ENCODE data around the gene FGF11. TPM values are rescaled to one million over a fixed set of nuclear protein-coding genes. Genes with fewer than 3 reads are reported as not detected.

FGF11 gene
- total and polyA plus RNA-seq, 12 donors: 10.2 to 76.7 (median 22.2) TPM

DNA sequence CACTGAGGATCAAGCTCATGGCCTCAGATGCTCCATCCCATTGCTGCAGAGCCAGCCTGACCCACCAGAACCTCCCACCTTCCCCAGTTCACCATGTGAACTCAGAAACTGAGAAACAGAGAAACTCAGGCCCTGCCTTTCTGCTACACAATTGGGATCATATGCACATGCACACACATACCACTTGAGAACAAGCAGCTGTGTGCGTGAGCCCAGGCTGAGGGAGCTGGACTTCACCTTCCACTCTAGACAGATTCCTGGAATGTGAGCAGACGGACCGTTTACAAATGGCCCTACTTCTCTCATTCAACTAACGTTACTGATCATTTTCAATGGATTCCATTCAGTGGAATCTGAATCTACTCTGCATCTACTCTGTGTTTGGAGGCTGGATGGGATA is 15.6 kb upstream of the FGF11 start:
- Histone ChIP-seq H3K36me3 (replicated peaks in 1 of 2) (no peaks in the 10 kb centered on the region), H3K4me1 (replicated peaks in 1 of 2) (no peaks in the 10 kb centered on the region), H3K9me3 (replicated peaks in 1 of 3) (no peaks in the 10 kb centered on the region), H3K4me3 (no peak overlapping the region), H3K27me3 (no peaks in the 10 kb centered on the region), H3K27ac (no peak overlapping the region)
- WGBS, 4 donors: 57 to 74% (median 70%) methylated on average over 4 of the region's 4 CpGs
- no peak for DNase-seq
- no peak for TF ChIP-seq POLR2A (IDR thresholded peaks at IDR 0.05)
- TF ChIP-seq, protein P1, sequence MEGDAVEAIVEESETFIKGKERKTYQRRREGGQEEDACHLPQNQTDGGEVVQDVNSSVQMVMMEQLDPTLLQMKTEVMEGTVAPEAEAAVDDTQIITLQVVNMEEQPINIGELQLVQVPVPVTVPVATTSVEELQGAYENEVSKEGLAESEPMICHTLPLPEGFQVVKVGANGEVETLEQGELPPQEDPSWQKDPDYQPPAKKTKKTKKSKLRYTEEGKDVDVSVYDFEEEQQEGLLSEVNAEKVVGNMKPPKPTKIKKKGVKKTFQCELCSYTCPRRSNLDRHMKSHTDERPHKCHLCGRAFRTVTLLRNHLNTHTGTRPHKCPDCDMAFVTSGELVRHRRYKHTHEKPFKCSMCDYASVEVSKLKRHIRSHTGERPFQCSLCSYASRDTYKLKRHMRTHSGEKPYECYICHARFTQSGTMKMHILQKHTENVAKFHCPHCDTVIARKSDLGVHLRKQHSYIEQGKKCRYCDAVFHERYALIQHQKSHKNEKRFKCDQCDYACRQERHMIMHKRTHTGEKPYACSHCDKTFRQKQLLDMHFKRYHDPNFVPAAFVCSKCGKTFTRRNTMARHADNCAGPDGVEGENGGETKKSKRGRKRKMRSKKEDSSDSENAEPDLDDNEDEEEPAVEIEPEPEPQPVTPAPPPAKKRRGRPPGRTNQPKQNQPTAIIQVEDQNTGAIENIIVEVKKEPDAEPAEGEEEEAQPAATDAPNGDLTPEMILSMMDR (IDR thresholded peaks at IDR 0.05): no peak
- intact Hi-C loops (cut with DNase I): no loop called here

DNA sequence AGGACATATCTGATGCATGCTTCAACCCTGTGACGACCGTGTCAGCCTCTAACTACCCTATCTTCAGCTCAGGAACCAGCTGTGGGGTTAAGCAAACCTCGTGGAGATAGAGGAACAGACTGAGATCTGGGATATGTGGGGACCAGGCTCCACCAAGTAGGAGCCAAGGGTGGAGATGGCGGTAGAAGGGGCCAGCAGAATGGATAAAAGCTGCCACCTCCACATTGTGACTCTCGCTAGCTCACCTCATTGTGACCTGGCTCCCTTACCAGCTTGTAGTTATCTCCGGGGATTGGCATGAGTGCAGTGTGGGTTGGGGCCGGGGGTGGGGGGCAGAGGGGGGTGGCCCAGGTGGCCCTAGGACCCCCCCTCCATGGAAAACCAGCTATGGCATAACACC is 14.0 kb upstream of the FGF11 start, which contains the start of gene SPEM2:
Gene SPEM2 (plus strand): TSS at position 301 of the 400 bp plus-strand sequence. CDS start 73 bp downstream, at position 374.
- no peak for TF ChIP-seq POLR2A (IDR thresholded peaks at IDR 0.05)
- TF ChIP-seq, protein P1 (IDR thresholded peaks at IDR 0.05): no peak

DNA sequence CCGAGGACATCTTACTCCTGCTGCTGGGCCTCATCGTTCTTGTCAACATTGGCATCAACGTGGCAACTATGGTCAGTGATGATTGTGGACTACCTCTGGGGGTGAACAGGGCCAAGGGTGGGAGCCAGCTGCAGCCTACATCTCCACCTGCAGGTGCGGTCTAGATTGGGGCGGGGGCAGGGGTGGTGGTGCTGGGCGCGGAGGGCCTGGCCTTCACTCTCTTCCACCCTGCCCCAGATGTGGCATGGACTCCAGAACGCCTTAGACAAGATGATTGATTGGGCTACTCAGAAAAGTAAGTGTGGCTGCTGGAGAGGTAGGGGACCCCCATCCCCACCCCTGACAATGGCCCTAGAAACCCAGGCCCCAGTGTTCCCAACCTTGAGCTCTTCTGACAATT is 13.6 kb upstream of the FGF11 start:
- Histone ChIP-seq H3K27me3 (no peaks in the 10 kb centered on the region), H3K4me3 (no peak overlapping the region), H3K36me3 (replicated peaks in 1 of 2) (no peaks in the 10 kb centered on the region), H3K4me1 (replicated peaks in 1 of 2) (no peaks in the 10 kb centered on the region), H3K27ac (no peak overlapping the region), H3K9me3 (replicated peaks in 1 of 3) (no peaks in the 10 kb centered on the region)
- TF ChIP-seq, protein P1 (IDR thresholded peaks at IDR 0.05): no peak
- no peak for TF ChIP-seq POLR2A (IDR thresholded peaks at IDR 0.05)
- intact Hi-C loops (cut with DNase I): no loop called here
- no peak for DNase-seq
- WGBS, 4 donors: 84 to 89% (median 86%) methylated on average over 6 to 8 of the region's 8 CpGs

More for the DNA sequence above, 14.0 kb upstream of the FGF11 start, which contains the start of gene SPEM2:
- Histone ChIP-seq H3K36me3 (replicated peaks in 1 of 2) (no peaks in the 10 kb centered on the region), H3K4me1 (replicated peaks in 1 of 2) (no peaks in the 10 kb centered on the region), H3K4me3 (no peak within 1 kb of the TSS), H3K27ac (no peak within 1 kb of the TSS), H3K9me3 (replicated peaks in 1 of 3) (no peaks in the 10 kb centered on the region), H3K27me3 (no peaks in the 10 kb centered on the region)
- DNase-seq: no peak
- WGBS, 4 donors: 65 to 81% (median 78%) methylated on average over 4 to 7 of the region's 7 CpGs
- intact Hi-C loops (cut with DNase I): no loop called here

DNA sequence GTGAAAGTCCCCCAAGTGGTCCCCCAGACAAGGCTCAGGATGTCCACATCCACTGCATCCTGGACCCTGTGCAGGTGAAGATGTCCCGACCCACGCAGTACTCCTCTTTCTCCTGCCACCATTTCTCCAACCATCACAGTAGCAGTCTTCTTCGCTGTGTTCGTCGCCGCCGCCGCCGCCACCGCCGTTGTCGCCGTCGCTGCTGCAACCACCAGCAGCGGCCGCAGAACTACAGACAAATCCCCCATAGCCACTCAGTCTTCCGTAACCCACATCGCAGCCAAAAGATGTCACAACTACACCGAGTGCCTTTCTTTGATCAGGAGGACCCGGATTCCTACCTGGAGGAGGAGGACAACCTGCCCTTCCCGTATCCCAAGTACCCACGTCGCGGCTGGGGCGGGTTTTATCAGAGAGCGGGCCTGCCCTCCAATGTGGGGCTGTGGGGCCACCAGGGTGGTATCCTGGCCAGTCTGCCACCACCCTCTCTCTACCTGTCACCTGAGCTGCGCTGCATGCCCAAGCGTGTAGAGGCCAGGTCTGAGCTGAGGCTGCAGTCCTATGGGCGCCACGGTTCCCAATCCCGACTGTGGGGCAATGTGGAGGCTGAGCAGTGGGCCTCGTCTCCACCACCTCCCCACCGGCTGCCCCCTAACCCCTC is 13.0 kb upstream of the FGF11 start:
- Histone ChIP-seq H3K9me3 (replicated peaks in 1 of 3) (no peaks in the 10 kb centered on the region), H3K36me3 (replicated peaks in 1 of 2) (no peaks in the 10 kb centered on the region), H3K27me3 (no peaks in the 10 kb centered on the region), H3K4me1 (replicated peaks in 1 of 2) (no peaks in the 10 kb centered on the region), H3K27ac (no peak overlapping the region), H3K4me3 (no peak overlapping the region)
- intact Hi-C loops (cut with DNase I): no loop called here
- DNase-seq: no peak
- TF ChIP-seq, protein P1 (IDR thresholded peaks at IDR 0.05): no peak
- TF ChIP-seq POLR2A (IDR thresholded peaks at IDR 0.05): no peak
- WGBS, 4 donors: 92 to 95% (median 94%) methylated on average over 23 to 33 of the region's 33 CpGs

Measured in adrenal gland (tissue), 12 donors.